Stimulated activated CD4-positive, alpha-beta T cell treated with anti-CD3 and anti-CD28 coated beads, Interleukin-4, amount 100 ng/mL, for 4 hours (primary cell): ENCODE results near the gene MMEL1.
A peak's percentile ranks its signal among the peaks of the same experiment; 100 is the strongest.
"Not testable (repeated sequence)": the region's sequence is repeated elsewhere in the genome, so short reads cannot be mapped to it uniquely, and the experiment has no call there.

Experiments used
- DNase-seq, 2 experiments: peaks; one replicate each; pipeline ENCODE4 v3.0.0-alpha.2; 2020

Gene MMEL1

GRCh38 chr1:2588661-2589430, 44.0 kb downstream of the MMEL1 start:
- no peak for DNase-seq

- DNase-seq = no peak
Measured at GRCh38 chr1:2587860-2588571, 44.8 kb downstream of the MMEL1 start.

GRCh38 chr1:2587071-2587859, 45.6 kb downstream of the MMEL1 start:
- no peak for DNase-seq

DNA sequence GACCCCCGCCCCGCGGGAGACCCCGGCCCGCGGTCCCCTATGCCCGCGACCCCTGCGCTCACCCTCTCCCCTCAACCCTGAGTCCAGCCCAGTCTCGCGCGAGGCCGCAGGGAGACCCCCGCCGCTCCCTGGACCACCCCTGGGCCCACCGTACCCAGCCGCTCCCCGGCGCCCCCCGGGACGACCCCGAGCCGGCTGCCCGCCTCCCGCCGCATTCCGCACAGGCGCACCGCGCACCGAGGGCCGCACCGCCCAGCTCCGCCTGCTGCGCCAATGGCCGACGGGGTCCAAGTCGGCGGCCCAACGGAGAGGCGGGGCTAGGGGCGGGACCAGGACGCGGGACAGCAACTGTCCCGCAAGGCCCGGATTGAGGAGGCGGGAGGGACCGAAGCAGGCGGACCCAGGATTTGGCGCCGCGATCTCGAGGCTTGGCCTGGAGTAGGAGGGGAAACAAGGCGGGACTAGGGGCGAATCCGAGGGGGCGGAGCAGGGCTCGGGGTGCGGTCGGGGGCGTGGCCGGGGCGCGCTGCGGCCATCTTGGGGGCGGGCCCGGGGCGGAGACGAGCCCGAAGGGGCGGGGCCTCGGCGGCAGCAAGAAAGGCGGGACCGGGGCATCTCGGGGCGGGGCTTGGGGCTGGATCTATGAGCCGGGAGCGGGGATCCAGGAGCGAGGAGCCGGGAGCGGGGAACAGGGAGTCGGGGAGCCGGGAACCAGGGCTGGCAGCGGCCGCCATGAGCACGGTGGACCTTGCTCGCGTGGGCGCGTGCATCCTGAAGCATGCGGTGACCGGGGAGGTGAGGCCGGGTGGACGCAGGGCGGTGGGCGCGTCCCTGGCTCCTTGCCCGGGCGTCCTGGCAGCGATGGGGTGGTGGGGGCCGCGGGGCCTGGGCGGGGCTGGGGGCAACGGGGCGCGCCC, 46.4 kb downstream of the MMEL1 start, which contains the start of gene PRXL2B:
PRXL2B (plus strand) TSS at position 624 of the 917 bp plus-strand sequence; CDS start at position 733, 109 bp downstream.
- DNase-seq = peak; percentile 90 to 99

DNA sequence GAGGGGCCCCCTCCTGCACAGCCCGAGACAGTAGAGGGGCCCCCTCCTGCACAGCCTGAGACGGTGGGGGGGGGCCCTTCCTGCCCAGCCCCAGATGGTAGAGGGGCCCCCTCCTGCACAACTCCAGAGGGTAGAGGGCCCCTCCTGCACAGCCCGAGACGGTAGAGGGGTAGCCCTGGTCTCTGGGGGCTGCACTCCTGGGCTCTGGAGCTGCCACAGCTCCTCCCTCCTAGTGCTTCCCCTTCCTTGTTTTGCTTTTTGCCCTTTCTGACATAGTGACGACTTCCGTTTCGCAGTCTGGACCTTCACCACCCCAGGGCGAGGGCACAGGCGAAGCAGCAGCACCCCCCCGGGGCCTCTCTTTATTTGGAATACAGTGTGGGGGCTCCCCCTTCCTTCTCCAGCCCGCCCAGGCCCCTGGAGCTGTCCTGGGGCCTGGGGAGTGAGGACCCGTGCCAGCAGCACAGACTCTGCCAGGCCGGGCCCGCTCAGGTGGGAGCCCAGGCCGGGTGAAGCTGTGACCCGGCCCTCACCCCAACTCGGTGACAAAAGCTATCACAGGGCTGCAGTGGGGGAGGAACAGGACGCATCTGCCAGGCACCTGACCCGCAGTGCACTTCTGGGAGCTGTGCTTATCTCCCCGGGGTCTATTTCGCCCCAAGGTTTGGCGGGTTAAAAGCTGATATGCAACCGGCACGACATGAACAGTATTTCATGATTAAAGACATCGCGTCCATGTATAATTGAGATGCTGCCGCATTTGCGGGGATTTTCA, 47.3 kb downstream of the MMEL1 start:
- DNase-seq = peak; percentile 50 to 57

DNA sequence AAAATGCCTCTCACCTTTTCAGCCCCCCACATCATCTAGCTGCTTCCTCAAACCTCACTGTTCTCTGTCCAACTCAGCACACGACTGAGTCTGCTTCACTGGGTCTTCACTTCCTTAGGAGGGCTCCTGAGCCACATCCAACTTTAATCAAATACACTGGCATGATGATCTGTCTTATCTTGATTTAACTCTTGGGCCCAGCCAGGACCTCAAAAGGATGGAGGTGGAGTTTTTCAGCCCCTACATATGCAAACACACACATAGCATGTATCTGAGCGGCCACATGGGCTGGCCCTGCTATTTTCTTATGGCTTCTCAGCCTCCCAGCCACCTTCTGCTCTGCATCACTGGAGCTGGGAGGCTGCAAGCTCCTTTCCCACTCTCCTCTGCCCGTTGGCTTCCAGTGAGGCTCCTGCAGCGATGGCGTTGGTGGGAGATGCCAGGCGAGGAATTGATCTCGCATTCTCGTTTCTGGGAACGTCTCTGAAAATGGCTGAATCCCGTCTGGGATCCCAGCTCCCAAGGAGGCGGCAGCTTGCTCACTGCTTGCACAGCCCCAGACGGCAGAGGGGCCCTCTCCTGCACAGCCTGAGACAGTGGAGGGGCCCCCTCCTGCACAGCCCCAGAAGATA, 48.0 kb downstream of the MMEL1 start:
- DNase-seq = no peak

DNA sequence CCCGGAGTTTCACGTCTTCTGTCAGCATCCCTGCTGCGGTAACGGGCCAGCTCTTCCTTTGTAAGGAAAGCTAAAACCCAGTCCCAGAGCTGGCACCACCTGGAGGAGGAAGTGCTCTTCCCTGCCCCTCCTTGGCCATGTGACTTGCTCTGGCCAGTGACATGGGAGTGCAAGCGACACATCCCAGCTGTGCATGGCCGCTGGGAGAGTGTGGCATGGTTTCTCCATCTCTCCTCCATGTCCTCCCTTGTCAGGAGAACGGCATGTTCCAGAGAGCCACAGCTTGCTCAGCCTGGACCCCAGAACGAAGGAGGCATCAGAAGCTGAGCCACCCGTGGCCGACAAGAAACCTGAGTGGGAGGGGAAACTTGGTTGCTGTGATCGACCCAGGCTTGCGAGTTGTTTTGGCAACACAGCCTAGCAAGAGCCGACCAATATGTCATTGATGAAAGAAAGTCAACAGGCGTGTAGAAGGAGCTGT, 48.9 kb downstream of the MMEL1 start:
- DNase-seq = peak in 1 of 2 experiments; percentile 24

DNA sequence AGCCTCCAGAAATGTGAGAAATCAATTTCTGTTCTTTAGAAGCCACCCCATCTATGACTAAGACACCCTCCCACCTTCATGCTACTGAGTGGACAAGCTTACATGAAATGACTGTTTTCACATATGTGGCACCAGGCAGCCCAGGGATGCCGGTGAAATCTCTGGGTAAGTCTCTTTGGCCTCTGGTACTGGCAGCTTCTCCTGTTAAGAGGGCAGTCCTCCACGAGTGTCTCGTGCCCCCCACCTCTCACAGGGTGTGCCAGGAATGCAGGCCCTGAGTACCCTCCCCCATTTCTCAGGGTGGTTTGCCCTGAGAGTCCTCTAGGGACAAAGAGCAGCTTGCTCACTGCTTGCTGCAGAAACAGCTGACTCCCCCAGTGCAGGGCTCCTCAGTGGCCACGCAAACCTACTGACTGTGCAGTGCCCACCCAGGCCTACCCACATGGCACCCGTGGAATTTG, 49.5 kb downstream of the MMEL1 start:
- no peak for DNase-seq

DNA sequence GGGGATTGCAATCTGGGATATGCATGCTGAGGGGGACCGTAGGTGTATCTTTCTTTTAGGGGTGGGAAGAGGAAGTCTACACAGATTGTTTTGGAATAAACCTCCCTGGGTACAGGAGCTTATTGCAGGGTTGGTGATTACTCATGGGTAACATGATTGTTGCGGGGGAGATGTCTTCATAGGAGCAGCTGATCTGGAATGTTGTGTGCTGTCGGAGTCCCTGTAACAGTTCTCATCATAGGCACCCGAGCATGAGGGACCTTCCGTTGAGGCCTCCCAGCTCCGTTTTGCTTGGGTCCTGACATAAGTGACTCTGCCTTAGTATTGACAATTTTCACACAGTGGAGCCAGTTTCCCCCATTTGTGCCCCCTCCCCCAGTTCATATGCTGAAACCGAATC, 50.4 kb downstream of the MMEL1 start:
- DNase-seq = no peak

DNA sequence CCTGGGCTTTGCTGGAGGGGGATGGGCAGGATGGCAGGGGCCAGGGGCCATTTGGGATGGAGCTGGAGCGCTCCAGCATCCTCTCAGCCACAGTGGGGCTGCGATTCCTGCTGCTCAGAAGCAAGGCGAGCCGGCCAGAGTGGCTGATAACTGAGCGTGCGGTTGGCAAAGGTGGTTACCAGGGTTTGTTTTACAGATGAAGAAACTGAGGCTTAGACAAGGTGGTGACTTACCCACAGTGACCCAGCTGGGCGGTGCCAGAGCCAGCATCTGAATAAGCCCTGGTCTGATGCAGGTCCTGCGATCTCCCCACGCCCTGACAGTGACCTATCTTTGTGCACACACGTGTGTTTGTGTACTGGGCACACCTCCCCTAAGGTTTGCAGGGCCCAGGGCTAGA, 52.1 kb downstream of the MMEL1 start:
- DNase-seq = no peak

DNA sequence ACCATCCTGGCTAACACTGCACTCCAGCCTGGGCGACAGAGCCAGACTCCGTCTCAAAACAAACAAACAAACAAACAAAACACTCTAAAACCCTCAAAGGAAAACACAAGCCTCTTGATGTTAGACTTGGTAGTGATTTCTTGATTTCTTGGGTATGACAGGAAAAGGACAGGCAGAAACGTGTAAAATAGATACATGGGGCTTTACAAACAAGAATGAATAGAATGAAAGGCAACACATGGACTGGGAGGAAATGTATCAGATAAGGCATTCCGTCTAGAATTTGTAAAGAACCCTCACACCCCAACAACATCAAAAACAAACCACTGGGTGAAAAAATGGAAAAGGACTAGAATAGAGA, 54.1 kb downstream of the MMEL1 start:
- no peak for DNase-seq

DNA sequence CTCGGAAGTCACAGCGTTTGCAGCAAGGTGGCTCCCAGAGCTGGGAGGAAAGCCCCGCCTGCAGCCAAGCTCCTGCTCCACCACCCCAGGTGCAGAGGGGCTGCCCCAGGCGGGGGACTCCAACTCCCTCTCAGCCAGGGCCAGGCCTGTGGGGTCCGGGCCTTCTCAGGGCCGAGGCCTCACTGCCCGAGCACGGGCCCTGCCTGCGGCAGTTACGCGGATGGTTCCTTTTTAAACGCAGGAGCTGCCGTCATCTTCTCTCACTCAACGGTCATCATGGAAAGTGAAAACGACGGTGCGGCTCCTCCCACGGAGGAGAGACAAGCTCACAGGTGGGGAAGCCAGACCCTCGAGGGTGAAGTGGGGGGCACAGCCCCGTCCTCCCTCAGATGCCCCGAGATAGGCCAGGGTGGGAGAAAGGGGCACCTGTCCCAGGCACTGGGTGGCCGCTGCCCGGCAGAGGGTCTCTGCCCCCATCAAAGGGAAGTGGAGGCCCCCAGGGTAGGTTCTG, 55.2 kb downstream of the MMEL1 start:
- DNase-seq = peak; percentile 33 to 53

- DNase-seq = no peak
Measured at GRCh38 chr1:2575801-2576663, 56.8 kb downstream of the MMEL1 start.

DNA sequence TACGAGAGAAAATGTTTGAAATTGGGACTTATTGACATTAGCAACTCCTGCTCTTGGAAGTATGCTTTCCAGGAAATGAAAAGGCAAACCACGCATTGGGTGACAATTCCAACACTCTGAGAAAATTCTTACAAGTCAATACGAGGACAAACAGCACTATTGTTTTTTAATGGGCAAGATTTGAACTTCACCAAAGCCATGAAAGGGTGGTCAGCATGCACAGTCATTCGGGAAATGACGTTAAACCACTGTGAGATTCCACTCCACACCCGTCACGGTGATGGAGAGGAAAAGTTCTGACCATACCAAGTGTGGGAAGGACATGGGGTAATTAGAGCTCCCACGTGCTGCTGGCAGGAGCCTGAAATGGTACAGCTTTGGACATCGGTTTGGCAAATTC, 58.5 kb downstream of the MMEL1 start:
- DNase-seq = no peak

GRCh38 chr1:2573250-2573920, 59.4 kb downstream of the MMEL1 start:
- DNase-seq = no peak

DNA sequence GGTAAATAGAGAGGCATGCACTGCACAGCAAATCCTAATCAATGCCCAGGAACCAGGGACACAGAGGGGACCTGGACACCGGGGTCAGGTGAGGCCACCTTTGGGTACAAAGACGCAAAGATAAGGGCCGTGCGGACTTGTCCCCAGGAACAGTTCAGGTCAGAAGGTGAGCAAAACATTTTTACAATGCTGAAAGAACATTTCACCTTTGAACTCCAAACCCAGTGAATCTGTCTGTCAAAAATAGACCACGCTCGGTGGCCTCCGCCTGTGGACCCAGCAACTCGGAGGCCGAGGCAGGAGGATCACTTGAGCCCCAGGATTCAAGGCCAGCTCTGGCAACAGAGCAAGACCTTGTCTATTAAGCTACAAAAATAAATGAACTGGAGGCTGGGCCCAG, 61.5 kb downstream of the MMEL1 start:
- DNase-seq = no peak

DNA sequence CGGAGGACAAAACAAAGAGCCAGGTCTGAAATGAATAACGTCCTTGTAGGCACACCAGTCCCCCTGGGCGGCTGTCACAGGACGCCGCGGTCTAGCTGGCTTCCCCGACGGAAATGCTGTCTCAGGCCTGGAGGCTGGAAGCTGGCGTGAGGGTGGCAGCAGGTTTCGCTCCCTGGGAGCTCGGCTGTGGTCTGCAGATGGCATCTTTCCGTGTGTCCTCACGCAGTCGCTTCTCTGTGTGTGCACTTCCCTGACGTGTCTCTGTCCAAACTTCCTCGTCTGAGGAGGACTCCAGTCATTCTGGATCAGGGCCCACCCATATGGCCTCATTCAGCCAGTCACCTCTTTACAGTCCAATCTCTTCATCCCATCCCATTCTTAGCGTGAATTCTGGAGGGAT, 62.5 kb downstream of the MMEL1 start:
- DNase-seq = no peak

GRCh38 chr1:2569703-2570102, 63.1 kb downstream of the MMEL1 start:
- not testable (repeated sequence) for DNase-seq

DNA sequence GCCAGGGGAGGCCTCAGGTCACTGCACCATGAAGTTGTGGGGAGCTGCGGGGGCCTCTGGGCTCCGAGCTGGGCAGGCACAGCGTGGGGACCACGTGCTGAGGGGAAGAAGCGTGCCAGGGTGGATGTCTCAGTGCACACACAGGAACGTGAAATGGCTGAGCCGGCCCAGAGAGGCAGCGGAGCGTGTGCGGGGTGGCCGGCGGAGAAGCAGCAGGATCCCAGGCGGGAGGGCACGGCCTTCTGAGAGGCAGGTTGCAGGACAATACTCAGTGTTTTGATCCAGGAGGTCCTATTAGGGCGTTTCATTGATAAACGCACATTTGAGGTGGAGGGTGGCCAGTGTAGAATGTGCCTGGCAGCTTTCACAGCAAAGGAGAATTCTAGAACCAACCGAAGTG, 63.8 kb downstream of the MMEL1 start:
- DNase-seq = no peak
